Activated CD4-positive, alpha-beta T cell treated with anti-CD3 and anti-CD28 coated beads for 4 hours (primary cell): ENCODE measurements around the gene ARHGAP31.

ENCODE experiments used
- DNase-seq, 2 donors: peaks; one replicate each; pipeline ENCODE4 v3.0.0-alpha.2; 2020

The ARHGAP31 gene

DNA sequence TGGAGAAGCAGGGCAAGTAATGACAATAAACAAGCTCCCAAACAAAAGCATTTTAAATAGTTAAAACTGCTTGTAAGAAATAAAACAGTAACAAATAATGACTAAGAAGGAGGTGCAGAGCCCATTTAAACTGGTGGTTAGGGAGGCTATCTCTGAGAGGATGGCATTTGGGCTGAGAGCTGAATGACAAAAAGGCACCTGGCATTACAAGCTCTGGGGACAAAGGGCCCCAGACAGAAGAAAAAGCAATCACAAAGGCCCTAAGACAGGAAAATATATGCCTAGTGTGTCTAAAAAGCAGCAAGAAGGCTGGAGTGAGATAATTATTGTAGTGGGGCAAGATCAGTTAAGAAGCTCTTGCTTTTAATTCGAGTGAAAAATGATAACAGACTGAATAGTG is 159.6 kb downstream of the ARHGAP31 start:
- DNase-seq = no peak

DNA sequence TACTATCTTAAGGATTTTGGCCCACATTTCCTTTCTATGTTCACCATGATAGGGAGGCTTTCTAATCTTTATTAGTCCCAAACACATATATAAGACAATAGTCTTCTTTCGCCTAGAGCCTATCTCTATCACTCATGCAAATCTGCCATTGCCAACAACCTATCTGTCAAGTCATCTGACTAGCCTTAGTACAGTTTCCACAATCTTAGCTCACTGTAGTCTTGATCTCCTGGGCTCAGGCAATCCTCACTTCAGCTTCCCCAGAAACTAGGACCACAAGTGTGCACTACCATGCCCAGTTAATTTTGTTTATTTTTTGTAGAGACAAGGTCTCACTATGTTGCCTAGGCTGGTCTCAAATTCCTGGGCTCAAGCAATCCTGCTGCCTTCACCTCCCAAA is 162.3 kb downstream of the ARHGAP31 start:
- DNase-seq = no peak

DNA sequence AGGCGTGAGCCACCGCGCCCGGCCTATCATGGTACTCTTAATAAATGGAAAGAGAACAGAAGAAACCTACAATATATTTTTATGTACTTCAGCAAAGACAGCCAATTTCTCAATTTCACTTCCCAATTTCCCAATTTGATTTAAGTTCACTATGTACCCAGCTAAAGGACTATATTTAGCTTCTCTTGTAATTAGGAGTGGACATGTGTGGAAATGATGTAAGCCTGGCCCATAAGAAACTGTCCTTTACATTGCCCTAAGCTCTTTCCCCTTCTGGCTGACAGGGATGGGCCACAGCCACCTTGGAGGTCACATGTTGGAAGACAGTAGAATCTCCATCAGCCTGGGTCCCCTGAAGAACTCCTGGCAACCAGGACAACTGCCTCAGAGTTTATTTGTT is 163.1 kb downstream of the ARHGAP31 start:
- no peak for DNase-seq

DNA sequence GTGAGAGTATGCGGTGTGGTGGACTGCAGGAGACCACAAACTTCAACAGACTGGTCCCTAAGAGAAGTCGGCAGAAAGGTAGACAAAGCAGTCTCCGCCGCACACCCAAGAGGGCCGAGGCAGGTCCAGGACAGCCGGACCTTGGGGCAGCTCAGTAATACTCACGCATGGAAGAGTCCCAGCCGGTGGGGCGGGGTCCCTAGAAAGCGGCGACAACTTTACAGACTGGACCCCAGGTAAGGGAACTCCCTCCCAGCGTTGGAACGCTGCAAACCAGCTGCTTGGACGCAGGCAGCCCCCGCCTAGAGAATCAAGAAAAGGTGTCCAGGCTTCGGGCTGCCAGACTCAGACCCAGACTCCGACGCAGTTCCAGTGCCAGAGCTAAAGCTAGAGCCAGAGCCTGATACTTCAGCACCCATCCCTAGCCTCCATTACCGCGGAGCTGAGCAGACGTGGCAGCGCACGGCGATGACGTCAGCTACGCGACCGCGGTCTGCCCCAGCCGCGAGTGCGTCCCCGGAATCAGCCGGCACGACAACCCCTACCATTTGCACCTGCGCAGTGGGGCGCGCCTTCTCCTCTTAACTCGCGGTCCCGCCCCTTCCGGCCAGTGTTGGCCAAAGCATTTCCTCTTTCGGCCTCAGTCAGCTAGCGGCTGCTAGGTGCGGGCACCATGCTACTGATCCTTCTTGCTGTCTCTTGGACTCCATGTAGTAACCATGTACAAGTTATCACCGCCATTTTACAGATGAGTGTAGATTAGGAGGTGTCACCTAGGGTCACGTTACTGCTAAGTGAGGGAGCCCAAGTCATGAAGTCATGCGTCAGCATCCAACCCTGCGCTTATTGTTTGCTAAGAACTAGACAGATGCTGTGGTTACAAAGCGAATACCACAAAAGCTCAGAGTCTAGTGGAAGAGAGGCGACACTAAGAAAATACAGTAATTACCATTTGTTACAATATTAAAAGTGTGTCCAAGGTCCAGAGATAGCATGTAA is 169.3 kb downstream of the ARHGAP31 start, which contains the start of gene TMEM39A:
Gene TMEM39A (minus strand): TSS at position 445 of the 999 bp plus-strand sequence. CDS start 1,541 bp downstream, outside the sequence.
- peak; percentile 97 to 98 for DNase-seq

DNA sequence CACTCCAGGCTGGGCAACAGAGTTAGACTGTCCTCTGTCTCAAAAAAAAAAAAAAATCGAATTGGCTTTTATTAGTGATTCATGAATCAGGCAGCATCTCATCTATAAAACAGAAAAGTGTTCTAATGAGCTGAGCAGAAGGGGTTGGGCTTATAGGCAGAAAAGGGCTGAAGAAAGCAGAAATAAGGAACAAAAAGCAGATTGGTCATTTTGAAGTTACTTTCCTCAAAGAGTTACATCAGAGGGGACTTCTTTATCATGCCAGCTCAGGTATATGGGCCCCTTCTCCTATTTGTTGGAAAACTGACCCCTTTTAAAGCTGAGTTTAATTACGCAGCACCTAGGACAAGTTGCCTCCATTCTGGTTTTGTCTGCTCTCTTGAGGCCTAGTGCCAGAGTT is 173.9 kb downstream of the ARHGAP31 start:
- DNase-seq = no peak

DNA sequence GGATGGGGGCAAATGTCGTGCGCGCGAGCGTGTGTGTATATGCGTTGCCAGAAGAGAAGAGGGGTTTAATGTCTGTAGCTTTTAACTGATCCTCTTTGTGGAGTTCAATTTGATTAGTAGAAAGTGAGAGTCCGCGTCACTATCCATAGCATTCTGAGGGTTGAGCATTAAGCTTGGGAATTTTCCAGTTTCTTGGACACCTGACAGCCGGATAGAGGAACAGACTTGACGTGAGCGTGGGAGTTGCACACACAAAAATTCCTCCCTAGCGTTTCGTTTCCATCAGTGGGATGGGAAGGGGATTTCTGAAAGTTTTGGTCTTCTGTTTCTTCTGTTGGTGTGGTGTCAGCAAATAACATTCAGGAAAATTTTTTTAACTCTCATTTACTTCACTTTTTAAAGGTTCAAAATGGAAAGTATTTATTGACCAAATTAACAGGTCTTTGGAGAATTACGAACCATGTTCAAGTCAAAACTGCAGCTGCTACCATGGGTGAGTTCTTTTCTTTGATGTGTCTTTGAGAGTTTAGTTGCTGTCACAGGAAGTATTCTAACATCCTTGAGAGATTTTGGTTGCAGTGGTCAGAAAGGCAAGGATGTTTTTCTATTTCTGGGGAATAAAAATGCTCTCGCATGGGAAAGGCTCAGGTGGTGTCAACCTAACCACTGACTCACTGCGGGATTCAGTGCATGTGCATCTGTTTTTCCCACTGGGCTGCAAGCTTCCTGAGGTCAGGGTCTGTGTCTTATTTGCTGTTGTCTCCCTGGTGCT is 175.4 kb downstream of the ARHGAP31 start:
- DNase-seq = no peak
